HG03066 (cell line): ENCODE results near the gene ST3GAL4.
"Not testable (repeated sequence)": the region's sequence is repeated elsewhere in the genome, so short reads cannot be mapped to it uniquely, and the experiment has no call there.

ENCODE experiments used
- ATAC-seq: cut with Tn5 transposase; IDR thresholded peaks from one replicate; pipeline ENCODE4 v1.9.1; 2021; ENCODE audit warnings: low read depth; ENCODE audit not compliant: unreplicated experiment

Gene ST3GAL4, protein sequence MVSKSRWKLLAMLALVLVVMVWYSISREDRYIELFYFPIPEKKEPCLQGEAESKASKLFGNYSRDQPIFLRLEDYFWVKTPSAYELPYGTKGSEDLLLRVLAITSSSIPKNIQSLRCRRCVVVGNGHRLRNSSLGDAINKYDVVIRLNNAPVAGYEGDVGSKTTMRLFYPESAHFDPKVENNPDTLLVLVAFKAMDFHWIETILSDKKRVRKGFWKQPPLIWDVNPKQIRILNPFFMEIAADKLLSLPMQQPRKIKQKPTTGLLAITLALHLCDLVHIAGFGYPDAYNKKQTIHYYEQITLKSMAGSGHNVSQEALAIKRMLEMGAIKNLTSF

DNA sequence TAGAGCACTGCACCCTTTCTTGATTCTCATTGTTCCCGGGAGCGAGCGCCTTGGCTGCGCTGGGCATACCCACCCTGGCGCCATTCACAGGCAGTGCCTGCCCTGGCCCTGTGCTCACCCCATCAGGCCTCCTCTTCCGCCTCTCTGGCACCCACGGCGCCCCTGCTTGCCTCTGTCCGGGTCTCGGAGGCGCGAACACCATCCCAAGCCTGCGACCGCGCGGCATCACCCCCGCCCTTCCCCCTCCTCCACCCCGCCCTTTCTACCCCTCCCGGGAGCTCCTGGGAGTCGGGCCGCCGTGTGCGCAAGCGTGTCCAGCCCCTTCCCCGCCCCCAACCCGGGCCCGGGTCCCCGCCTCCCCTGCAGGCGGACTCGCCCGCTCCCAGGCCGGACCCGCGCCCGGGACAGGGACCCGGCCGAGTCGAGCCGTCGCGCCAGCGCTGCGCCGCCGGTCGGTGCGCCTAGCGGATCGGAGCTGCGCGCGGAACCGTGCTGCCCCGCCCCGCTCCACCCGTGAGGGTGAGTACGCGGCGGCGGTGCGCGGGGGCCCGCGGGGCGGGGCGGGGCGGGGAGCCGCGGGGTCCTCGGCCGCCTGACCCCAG, at the start of gene ST3GAL4:
Gene ST3GAL4, plus strand, starts transcription at position 363 of the 602 bp plus-strand sequence. CDS start 50,470 bp downstream, outside the sequence.
- ATAC-seq: peak; percentile 59

DNA sequence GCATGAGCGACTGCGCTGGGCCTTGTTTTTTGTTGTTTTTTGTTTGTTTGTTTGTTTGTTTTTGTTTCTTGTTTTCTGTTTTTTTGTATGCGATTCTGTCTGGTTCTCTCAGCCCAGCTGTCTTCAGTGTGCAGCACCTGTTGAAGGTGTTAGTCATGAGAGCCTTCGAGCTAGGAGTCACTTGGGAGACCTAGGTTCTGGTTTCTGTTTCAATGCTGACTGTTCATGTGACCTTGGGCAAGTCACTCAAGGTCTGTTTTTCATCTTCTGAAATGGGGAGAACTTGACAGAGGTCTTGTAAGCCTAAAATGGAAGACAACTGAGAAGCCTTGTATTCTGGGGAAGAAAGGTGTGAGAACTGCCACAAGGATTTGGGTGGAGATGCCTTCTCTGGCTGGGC, 49.8 kb upstream of the ST3GAL4 start:
- peak; percentile 43 for ATAC-seq

DNA sequence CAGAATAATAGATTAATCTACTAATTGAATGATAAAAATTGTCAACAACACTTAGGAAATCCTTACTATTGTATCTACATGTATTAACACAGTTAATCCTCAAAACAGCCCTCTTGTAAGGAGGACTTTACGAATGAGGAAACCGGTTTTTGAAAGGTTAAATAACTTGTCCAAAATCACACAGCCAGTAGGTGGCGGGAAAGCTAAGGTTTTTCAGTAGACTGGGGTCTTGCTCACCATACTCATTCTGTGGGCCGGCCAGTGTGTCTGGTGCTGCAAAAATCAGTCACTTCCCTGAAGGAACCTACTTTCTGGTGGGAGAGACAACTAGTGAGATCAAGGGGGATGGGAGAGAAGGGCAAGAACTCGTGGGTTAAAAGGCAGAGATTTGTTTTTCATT, 47.8 kb upstream of the ST3GAL4 start:
- ATAC-seq: no peak

DNA sequence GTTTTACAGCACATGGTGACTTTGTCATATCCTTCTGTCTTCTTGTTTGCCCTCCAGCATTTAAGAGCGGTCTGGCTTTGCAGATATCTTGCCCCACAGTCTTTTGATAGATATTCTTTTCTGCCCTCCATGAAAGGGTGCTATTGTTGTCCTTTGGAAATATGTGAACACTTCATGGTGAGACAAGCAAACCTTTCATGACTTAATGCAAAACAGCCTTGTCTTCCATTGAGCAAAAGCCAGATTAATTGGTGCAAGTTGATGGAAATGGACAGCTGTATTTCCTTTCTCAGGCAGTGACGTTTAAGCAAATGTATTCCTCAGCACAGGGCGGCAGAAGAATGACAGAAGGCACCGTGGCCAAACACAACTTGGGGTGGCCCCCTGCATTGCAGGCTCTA, 47.2 kb upstream of the ST3GAL4 start:
- ATAC-seq: no peak

DNA sequence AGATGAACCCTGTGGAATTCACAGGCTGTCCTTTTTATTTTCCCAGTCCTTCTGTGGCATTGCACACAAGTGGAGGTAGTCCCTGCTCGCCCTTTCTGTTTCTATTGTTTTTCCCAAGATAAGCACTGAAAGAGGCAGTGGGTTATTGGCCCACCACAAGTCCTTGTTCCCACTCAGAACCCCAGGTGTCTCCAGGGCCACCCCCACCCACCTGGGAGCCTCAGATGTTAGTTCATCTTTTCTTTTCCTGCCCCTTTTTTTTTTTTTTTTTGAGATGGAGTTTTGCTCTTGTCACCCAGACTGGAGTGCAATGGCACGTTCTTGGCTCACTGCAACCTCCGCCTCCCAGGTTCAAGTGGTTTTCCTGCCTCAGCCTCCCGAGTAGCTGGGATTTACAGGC, 46.7 kb upstream of the ST3GAL4 start:
- not testable (repeated sequence) for ATAC-seq

DNA sequence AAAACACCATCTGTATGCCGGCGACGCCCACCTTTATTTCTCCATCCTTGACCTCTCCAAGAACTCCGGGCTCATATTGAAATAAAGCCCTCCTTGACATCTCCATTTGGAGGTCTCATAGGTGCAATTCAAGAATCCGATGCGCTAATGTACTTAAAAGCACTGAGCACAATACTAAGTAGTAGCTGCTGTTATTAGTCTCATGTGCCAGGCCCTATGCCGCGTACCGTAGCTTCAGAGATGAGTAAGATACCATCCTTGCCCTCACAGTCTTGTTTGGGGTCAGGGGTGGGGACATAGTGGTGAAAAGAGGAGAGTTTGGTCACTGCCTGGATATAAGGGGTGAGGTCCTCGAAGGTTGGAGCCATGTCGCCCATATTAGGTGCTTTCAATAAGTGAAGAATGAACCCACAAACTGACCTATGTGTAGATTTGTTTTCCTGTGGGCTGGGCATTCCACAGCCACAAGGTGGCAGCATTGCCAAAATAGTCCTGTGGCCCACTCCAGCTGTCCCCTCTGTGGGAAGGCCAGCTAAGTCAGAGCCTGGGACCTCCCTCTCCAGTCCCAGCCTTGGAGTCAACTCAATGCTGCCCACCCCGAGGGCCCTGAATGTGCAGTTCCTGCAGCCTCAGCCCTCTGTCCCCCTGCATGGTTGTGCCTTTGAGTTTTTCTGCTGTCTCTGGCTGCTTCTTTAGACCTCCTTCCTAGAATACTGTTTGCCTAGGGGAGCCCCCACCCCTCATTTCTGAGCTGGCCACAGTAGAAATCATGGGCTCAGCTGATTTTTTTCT, 45.1 kb upstream of the ST3GAL4 start:
- peak; percentile 34 for ATAC-seq

DNA sequence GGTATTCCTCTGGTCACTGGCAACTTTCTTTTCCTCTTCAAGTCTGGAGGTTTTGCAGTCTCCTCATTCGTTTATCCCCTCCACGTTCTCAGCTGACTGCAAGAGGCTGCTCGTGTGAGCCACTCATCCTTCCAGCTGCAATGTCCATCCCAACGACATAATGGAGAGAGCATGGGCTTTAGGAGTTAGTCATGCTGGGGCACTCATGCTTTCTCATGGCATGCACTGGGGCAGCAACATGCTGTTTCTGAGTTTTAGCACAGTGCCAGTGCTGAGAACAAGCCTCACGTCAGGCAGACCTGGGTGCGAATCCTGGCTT, 44.5 kb upstream of the ST3GAL4 start:
- ATAC-seq: no peak

DNA sequence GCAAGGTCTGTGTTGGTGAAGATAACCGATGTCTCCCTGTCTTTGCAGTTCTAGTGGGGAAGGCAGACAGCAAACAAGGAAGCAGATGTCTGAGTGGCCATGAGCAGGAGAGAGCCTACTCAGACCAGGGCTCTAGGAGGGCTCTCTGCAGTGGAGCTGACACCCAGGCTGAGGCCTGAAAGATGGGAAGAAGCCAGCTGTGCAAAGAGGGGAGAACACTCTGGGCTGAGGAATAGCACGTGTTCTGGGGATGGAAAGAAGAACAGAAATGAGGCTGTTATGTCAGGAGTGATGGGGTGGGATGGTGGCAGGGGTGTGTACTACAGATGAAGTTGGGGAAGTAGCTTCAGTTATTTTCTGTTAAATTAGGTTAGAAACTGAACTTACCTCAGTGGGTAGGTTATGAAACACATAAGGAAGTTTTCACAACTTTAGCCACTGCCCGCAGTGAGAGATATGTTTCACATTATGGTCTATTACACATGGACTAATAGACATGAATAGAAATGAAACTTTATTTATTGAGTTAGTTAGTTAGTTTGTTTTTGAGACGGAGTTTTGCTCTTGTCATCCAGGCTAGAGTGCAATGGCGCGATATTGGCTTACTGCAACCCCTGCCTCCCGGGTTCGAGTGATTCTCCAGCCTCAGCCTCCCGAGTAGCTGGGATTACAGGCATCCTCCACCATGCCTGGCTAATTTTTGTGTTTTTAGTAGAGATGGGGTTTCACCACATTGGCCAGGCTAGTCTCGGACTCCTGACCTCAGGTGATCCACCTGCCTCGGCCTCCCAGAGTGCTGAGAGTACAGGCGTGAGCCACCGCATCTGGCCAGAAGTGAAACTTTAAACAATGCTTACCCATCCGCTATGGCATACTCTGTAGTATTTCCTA, 43.8 kb upstream of the ST3GAL4 start:
- peak; percentile 58 for ATAC-seq

DNA sequence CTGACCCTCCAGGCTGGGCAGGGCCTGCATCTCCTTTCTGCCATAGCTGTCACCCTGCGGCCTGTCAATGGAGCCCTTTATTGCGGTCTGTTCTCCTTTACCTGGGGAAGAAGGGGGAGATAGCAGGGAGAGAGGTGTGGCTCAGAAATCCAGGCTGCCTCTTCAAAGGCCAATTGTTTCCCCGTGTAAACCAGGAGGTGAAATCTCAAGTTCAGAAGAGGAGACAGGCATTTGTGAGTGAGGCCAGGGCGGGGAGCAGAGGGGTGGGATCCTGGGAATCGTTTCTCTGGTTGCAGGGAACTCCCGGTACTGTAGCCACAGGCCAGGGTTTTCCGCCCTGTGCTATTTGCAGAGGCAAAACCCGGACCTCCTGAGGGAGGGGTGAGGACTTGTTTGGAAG, 42.5 kb upstream of the ST3GAL4 start:
- no peak for ATAC-seq

DNA sequence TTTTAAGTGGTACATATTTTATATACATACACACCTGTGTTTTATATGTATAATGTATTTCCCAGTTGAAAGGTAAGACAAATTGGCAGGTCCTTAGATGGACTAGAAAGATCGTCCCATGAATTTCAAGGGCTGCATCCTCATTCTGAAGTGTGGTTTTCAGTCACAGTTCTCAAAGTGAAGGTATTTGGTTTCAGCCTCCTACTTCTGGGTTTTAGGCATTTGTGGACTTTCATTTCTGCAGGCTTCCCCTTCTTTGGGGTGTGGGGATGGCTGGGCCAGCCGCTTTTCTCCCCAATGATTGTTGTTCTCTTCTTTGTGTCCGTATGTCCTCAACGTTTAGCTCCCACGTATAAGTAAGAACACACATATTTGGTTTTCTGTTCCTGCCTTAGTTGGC, 41.7 kb upstream of the ST3GAL4 start:
- ATAC-seq: no peak

DNA sequence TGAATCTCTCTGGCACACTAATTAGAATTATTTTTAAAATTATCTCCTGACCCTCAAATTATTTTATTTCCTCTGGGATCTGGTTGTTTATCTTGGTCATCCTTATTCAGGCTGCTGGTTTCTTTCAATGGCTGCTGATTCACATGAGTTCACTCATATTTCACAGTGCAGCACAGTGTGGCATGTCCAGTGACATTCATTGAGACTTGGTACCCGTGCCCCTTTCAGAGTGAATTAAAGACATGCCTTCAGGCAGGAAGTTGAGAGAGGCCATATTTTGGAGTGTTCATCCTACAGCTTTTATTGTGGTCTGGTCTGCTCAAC, 38.1 kb upstream of the ST3GAL4 start:
- ATAC-seq: no peak

DNA sequence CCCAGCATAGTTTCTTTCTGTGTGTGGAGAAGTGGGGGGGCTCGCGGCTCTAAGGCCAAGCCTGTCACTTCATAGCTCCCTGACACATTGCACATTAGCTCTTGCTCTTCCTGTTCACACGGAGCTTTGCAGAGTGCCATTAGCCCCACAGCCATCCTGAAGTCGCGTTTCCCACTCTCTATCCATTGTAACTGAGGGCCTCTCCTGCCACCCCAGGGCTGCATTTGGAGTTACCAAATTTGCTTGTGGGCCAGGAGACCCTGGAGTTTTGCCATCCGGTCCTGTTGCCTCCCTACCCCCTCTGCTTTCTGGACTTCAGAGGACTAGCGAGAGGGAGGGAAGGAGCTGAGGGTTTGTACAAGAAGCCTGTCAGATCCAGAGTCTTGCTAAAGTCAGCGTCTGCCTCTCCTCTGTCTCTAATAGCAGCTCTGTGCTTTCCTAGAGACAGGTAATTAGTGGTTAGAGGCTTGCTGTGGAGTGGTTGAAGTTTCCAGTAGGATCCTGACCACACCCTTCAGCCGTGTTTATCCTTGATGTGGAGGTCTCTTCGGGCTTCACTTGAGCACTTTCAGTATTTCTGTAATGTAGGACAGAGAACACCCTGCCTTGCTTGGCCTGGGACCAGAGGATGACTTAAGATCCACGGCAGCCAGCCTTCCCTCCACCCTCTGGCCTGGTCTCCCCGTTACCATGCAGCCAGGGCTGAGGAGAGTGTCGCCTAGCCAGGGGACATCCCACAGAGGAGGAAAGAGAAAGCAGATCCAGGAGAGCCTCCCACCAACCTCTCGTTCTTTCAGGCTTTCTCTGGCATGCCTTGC, 37.5 kb upstream of the ST3GAL4 start:
- peak; percentile 45 for ATAC-seq

DNA sequence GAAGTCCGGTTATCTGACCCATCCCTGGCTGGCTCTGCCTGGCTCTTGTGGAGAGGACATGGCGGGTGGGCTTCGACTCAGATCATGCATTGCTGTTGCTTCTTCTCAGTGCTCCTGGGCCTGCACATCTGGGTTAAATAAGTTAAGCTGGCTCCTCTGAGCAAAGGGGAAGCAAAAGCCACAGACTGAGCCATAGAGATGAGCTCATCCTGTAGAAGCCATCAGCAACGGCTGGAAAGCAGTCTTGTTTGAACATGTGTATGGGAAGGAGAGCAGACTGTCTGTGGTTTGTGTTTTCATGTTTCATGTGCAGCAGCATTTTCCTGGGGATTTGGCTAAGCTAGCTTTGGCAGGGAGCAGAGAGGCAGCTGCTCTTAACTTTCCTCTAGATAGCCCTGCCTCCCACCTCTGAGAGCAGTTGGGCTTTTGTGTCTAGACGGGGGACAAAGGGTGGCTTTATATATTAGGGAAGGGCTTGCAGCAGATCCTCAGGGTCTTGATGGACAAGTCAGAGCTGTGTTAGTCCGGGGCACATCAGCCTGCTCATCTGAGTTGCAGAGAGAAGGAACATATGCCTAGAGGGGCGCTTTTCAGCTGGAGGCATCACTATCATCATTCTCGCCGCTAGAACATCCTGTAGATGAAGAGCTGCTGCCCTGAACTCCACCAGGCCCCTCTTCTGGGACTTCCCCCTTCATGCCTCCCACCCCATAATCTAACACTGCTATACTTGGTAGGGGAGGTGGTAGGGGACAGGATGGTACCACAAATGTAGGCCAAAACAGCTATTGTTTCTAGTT, 36.7 kb upstream of the ST3GAL4 start:
- peak; percentile 80 for ATAC-seq

DNA sequence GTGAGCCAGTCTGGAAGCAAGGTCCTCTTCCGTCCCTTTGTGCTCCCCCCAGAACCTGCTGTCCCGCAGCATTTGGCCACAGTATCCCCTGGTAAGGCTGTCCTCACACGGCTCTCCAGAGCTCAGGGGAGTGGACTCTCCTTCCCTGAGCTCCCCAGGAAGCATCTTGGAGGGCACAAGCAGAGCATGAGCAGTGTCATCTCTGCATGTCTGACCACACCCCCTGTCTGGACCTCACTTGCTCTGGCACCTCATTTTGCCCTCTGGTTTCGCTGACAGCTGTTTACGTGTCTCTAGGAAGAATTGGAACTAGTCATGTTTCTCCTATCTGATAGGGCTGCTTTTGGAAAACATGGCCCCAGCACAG, 36.1 kb upstream of the ST3GAL4 start:
- ATAC-seq: no peak

DNA sequence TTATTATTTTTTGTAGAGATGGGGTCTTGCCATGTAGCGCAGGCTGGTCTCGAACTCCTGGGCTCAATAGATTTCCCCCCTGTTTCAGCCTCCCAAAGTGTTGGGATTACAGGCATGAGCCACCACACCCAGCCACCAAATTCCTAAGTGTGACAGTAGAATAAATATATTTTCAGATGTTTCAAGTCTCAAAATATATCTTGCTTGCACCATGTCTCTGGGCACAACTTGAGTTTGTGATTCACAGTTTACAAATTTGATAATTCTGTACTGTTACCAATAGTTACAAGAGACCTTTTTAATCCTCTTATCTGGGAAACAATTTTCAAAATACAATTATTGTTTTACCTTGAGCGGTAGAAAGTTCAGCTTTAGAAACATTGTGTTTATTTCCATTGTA, 32.5 kb upstream of the ST3GAL4 start:
- no peak for ATAC-seq

DNA sequence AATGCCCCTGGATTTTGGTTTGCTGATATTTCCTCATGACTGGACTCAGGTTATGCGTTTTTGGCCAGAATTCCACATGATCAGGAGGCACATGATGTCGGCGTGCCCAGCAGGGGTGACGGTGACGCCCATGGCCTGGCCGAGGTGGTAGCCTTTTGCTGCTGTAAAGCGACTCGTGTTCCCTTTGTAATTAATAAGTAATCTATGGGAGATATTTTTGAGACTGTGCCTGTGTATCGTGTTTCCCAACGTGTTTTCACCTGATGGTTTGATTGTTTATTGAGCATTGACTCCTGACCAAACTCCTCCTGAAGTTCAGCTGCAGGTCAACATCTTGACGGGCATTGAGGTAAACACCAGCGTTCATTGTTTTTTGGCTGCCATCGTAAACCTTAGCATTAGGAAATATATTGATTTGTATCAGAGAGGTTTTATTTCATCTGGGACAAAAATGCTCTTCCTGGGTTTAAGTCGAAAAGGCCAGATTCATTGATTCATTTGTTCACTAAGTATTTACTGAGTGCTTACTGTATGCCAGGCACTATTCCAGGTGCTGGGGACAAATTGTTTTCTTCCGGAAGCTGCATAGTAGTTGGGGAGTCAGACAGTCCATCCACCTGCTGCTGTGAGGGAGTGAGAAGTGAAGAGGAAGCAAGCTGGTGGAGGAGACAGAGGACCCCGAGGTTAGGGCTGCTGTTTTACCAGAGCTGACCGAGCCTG, 28.0 kb upstream of the ST3GAL4 start:
- no peak for ATAC-seq

DNA sequence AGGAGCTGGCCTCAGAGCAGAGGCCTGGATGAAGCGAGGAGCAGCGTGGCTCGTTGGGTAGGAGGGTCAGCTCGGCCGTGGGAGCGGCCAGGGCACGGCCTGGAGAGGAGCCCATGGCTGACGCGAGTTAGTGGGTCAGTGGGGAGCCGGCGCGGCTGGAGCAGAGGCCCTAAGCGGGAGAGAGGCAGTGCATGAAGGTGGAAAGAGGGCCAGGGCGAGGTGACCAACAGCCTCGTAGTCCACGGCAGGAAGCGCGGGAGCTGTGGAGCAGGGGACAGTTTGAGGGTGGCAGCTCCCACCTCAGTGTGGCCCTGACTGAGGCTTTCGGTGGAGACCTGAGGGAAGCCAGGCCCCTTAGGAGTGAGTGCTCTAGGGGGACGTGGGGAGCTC, 27.5 kb upstream of the ST3GAL4 start:
- ATAC-seq: no peak

DNA sequence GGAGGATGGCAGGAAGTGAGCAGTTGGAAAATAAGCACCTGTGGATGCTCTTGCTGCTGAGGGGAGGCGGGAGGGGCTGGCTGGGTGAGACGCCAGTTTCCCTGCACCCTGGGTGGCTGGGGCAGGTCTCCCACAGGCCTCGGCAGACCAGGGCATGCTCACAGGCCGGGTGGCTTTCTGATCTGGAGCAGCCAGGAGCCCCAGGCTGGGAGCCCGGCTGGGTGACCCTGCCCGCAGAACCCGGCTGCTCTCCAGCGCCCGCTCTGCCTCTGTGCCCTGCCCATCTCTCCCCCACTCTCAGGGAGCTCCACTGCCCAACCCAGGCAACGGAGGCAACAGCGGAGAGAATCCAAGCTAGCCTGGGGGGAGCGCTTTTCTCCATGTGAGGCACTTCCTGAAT, 27.0 kb upstream of the ST3GAL4 start:
- no peak for ATAC-seq
